Measurements from ENCODE around the gene TMEM214. TPM values are rescaled to one million over a fixed set of nuclear protein-coding genes. Genes with fewer than 3 reads are reported as not detected.
"Not testable (repeated sequence)": the region's sequence is repeated elsewhere in the genome, so short reads cannot be mapped to it uniquely, and the experiment has no call there.

The TMEM214 gene
- total RNA-seq, 2 donors from 2014 or later = 70.2 to 89.7 TPM

GRCh38 chr2:27054721-27055120 lies 22.0 kb downstream of the TMEM214 start:
- ATAC-seq = no peak
- DNase-seq = no peak
- intact Hi-C loops (cut with DNase I, micrococcal nuclease) = no loop called here

- ATAC-seq = no peak
- intact Hi-C loops (cut with DNase I, micrococcal nuclease) = no loop called here
- DNase-seq = no peak
Measured at GRCh38 chr2:27057184-27057583, 24.4 kb downstream of the TMEM214 start.

- no peak for DNase-seq
- intact Hi-C loops (cut with DNase I, micrococcal nuclease) = no loop called here
- no peak for ATAC-seq
Measured at GRCh38 chr2:27058210-27058609, 25.4 kb downstream of the TMEM214 start.

GRCh38 chr2:27059141-27059820 lies 26.5 kb downstream of the TMEM214 start:
- no peak for ATAC-seq
- no peak for DNase-seq
- intact Hi-C loops (cut with DNase I, micrococcal nuclease) = no loop called here

- DNase-seq = no peak
- no peak for ATAC-seq
- intact Hi-C loops (cut with DNase I, micrococcal nuclease) = no loop called here
Measured at GRCh38 chr2:27060323-27060722, 27.6 kb downstream of the TMEM214 start.

GRCh38 chr2:27065128-27065527 lies 32.4 kb downstream of the TMEM214 start:
- intact Hi-C loops (cut with DNase I, micrococcal nuclease) = no loop called here
- peak; percentile 55 for ATAC-seq
- no peak for DNase-seq

- DNase-seq = no peak
- intact Hi-C loops (cut with DNase I, micrococcal nuclease) = no loop called here
- ATAC-seq = no peak
Measured at GRCh38 chr2:27067385-27067784, 34.6 kb downstream of the TMEM214 start.

GRCh38 chr2:27069436-27069835 lies 36.7 kb downstream of the TMEM214 start:
- ATAC-seq (no peak), DNase-seq (no peak)
- intact Hi-C loops (cut with DNase I, micrococcal nuclease) = no loop called here

GRCh38 chr2:27069961-27070618 lies 37.3 kb downstream of the TMEM214 start:
- intact Hi-C loops (cut with DNase I, micrococcal nuclease) = no loop called here
- DNase-seq = no peak
- ATAC-seq = no peak

GRCh38 chr2:27070653-27071276 lies 38.0 kb downstream of the TMEM214 start:
- no peak for DNase-seq
- no peak for ATAC-seq
- intact Hi-C loops (cut with DNase I, micrococcal nuclease) = no loop called here

GRCh38 chr2:27071277-27071989 lies 38.7 kb downstream of the TMEM214 start, which contains the start of gene OST4:
Gene OST4, minus strand, starts transcription at chr2:27071654.
- ATAC-seq (peak; percentile 95), DNase-seq (peak; percentile 93 to 95)
- intact Hi-C loops (cut with DNase I, micrococcal nuclease) = no loop called here

- ATAC-seq (no peak), DNase-seq (peak; percentile 66 to 86)
- intact Hi-C loops (cut with DNase I, micrococcal nuclease) = no loop called here
Measured at GRCh38 chr2:27071990-27072830, 39.4 kb downstream of the TMEM214 start.

- ATAC-seq (no peak), DNase-seq (no peak)
- intact Hi-C loops (cut with DNase I, micrococcal nuclease) = no loop called here
Measured at GRCh38 chr2:27072920-27073319, 40.2 kb downstream of the TMEM214 start.

GRCh38 chr2:27073782-27074181 lies 41.0 kb downstream of the TMEM214 start:
- intact Hi-C loops (cut with DNase I, micrococcal nuclease) = no loop called here
- no peak for DNase-seq
- no peak for ATAC-seq

GRCh38 chr2:27074738-27075565 lies 42.2 kb downstream of the TMEM214 start:
- peak; percentile 55 to 75 for DNase-seq
- ATAC-seq = no peak
- intact Hi-C loops (cut with DNase I, micrococcal nuclease) = no loop called here

GRCh38 chr2:27075566-27075871 lies 42.8 kb downstream of the TMEM214 start:
- ATAC-seq; DNase-seq; intact Hi-C loops (cut with DNase I, micrococcal nuclease): not testable (repeated sequence)

GRCh38 chr2:27076323-27076722 lies 43.6 kb downstream of the TMEM214 start:
- no peak for DNase-seq
- intact Hi-C loops (cut with DNase I, micrococcal nuclease) = no loop called here
- ATAC-seq = no peak

- intact Hi-C loops (cut with DNase I, micrococcal nuclease) = no loop called here
- no peak for DNase-seq
- no peak for ATAC-seq
Measured at GRCh38 chr2:27077231-27077630, 44.5 kb downstream of the TMEM214 start.
